Forelimb muscle (tissue), 1 donor: ENCODE results near the gene ARHGEF5. TPM values are rescaled to one million over a fixed set of nuclear protein-coding genes. Genes with fewer than 3 reads are reported as not detected.

Source experiments
- DNase-seq: peaks from one replicate; pipeline ENCODE4 v3.0.0-alpha.2; 2013; ENCODE audit warnings: low read depth
- polyA plus RNA-seq: library from polyadenylated mRNA; unstranded; fragments of 120-200 nt; gene quantifications from one replicate; pipeline ENCODE4 v1.2.1, GENCODE V29; 2013; ENCODE audit not compliant: insufficient read length

The ARHGEF5 gene
- polyA plus RNA-seq, 1 donor: 2.5 TPM

GRCh38 chr7:144428431-144428830 lies 73.2 kb downstream of the ARHGEF5 start:
- DNase-seq: no peak

Other genes with a start within 250 kb of the ARHGEF5 start
- not detected for gene OR2A2, start 245.8 kb upstream of the ARHGEF5 start, polyA plus RNA-seq
- not detected for gene OR2A14, start 232.2 kb upstream of the ARHGEF5 start, polyA plus RNA-seq
- not detected for gene CTAGE4, start 171.9 kb upstream of the ARHGEF5 start, polyA plus RNA-seq
- 1.2 TPM for gene ARHGEF35, start 159.6 kb upstream of the ARHGEF5 start, polyA plus RNA-seq
- 0.34 TPM for gene OR2A42, start 115.8 kb upstream of the ARHGEF5 start, polyA plus RNA-seq
- 1.5 TPM for gene OR2A7, start 90.6 kb upstream of the ARHGEF5 start, polyA plus RNA-seq
- gene CTAGE8, start 86.1 kb upstream of the ARHGEF5 start, polyA plus RNA-seq: 0.75 TPM
- 0.63 TPM for gene OR2A1, start 43.0 kb upstream of the ARHGEF5 start, polyA plus RNA-seq
- not detected for gene NOBOX, start 48.3 kb downstream of the ARHGEF5 start, polyA plus RNA-seq